ENCODE results near the gene AFF2. TPM values are rescaled to one million over a fixed set of nuclear protein-coding genes. Genes with fewer than 3 reads are reported as not detected.
A peak's percentile ranks its signal among the peaks of the same experiment; 100 is the strongest.

The AFF2 gene
- total RNA-seq, 1 donor = not detected

- TF ChIP-seq, protein P1, sequence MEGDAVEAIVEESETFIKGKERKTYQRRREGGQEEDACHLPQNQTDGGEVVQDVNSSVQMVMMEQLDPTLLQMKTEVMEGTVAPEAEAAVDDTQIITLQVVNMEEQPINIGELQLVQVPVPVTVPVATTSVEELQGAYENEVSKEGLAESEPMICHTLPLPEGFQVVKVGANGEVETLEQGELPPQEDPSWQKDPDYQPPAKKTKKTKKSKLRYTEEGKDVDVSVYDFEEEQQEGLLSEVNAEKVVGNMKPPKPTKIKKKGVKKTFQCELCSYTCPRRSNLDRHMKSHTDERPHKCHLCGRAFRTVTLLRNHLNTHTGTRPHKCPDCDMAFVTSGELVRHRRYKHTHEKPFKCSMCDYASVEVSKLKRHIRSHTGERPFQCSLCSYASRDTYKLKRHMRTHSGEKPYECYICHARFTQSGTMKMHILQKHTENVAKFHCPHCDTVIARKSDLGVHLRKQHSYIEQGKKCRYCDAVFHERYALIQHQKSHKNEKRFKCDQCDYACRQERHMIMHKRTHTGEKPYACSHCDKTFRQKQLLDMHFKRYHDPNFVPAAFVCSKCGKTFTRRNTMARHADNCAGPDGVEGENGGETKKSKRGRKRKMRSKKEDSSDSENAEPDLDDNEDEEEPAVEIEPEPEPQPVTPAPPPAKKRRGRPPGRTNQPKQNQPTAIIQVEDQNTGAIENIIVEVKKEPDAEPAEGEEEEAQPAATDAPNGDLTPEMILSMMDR (IDR thresholded peaks at IDR 0.05; ENCODE audit: insufficient read depth, low read depth, low read length) = no peak
These were observed 433.5 kb downstream of the AFF2 start for GRCh38 chrX:148933881-148934280.

DNA sequence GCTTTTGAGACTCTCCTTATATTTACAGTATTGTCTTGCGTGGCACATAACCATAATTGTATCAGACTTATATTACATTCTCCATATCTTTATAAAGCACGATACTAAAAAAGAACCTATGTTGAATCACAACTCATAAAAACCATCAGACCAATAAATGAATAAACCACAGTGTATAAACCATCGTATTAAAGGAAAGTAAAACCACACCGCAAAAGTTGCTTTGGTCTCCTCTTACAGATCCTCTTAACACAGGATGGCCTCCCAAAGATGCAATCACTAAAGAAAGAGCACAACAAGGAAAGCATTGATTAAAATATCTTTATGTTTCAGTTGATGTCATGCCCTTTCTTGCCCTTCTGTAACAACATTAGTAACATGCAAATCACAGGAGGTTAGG lies 437.9 kb downstream of the AFF2 start:
- TF ChIP-seq, protein P1 (IDR thresholded peaks at IDR 0.05; ENCODE audit: insufficient read depth, low read depth, low read length) = no peak

More at GRCh38 chrX:148933881-148934280, 433.5 kb downstream of the AFF2 start:
- DNase-seq (ENCODE audit: low read depth) = no peak
- H3K4me3 ChIP-seq (ENCODE audit: low read depth, low read length) = no peak overlapping the region

DNA sequence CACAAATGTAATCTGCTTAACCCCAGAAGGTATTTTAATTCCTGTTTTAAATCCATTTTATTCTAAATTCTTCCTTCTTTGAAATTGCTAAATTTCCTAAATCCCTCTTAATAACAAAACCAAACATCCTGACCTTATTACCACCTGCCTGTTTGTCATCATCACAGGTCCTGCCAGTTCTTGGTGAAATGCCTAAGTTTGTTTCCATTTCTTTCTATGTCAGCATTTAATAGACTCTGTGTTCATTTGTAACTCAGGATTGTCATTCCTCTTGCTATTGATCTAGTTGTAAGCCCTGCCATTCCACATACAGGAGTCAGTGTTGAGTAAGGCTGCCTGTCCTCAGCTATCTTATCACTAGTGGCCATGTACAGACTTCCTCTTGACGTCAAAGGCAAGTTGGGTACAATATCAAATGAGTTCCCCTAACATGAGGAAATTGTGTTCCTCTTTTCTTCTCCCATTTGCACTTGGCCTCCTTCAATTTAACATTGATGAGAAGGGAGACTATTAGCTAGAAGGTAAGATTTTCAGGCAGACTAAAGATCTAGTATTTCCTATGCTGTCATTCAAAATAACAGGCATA lies 440.1 kb downstream of the AFF2 start:
- TF ChIP-seq, protein P1 (IDR thresholded peaks at IDR 0.05; ENCODE audit: insufficient read depth, low read depth, low read length) = no peak
- peak; percentile 27 for DNase-seq (ENCODE audit: low read depth)
- H3K4me3 ChIP-seq (ENCODE audit: low read depth, low read length) = no peak overlapping the region

More for the DNA sequence above, 437.9 kb downstream of the AFF2 start:
- no peak overlapping the region for H3K4me3 ChIP-seq (ENCODE audit: low read depth, low read length)
- DNase-seq (ENCODE audit: low read depth) = no peak

- DNase-seq (ENCODE audit: low read depth) = no peak
- TF ChIP-seq, protein P1 (IDR thresholded peaks at IDR 0.05; ENCODE audit: insufficient read depth, low read depth, low read length) = no peak
These were observed 442.3 kb downstream of the AFF2 start for GRCh38 chrX:148942754-148943153.

GRCh38 chrX:148947399-148947975 lies 447.1 kb downstream of the AFF2 start:
- H3K4me3 ChIP-seq (ENCODE audit: low read depth, low read length) = no peak overlapping the region
- TF ChIP-seq, protein P1 (IDR thresholded peaks at IDR 0.05; ENCODE audit: insufficient read depth, low read depth, low read length) = no peak
- DNase-seq (ENCODE audit: low read depth) = no peak

More at GRCh38 chrX:148942754-148943153, 442.3 kb downstream of the AFF2 start:
- no peak overlapping the region for H3K4me3 ChIP-seq (ENCODE audit: low read depth, low read length)

- no peak overlapping the region for H3K4me3 ChIP-seq (ENCODE audit: low read depth, low read length)
- TF ChIP-seq, protein P1 (IDR thresholded peaks at IDR 0.05; ENCODE audit: insufficient read depth, low read depth, low read length) = no peak
- DNase-seq (ENCODE audit: low read depth) = no peak
These were observed 455.9 kb downstream of the AFF2 start for GRCh38 chrX:148956352-148956751.
